GM12872 (cell line): ENCODE results near the gene SRGAP1.

Experiments used
- TF ChIP-seq, protein P1 (sequence below): IDR thresholded peaks from 3 replicates; pipeline ENCODE4 v1.5.1; 2011; ENCODE audit warnings: low read depth, mild to moderate bottlenecking, low read length, moderate library complexity; ENCODE audit not compliant: insufficient read depth

SRGAP1 gene

DNA sequence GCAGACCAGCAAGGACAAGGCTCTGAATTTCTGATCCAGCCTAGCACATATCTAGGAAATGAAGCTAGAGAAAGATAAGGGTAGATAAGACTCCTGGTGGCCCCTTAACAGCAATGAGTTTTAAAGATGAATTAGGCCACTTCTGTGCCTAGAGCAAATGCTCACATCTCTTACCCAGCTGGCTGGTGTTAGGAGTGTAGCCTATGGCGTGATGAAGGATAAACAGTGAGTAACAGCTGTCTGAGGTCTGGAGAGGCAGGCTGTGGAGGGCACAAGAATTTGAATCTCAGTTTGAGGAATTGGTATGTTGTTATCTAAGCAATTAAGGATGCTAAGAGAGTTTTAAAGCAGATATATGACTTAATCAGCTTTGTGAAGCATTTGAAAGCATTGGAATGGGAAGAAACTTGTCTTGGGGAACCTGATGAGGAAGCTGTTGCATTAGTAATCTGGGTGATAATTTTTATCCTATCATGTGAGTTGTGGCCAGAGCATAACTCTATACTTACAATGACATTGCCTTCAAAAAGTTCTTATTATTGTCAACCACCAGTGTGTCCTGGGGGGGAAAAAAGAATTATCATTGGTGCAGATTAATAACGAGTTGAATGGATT, 161.8 kb downstream of the SRGAP1 start:
- TF ChIP-seq, protein P1, sequence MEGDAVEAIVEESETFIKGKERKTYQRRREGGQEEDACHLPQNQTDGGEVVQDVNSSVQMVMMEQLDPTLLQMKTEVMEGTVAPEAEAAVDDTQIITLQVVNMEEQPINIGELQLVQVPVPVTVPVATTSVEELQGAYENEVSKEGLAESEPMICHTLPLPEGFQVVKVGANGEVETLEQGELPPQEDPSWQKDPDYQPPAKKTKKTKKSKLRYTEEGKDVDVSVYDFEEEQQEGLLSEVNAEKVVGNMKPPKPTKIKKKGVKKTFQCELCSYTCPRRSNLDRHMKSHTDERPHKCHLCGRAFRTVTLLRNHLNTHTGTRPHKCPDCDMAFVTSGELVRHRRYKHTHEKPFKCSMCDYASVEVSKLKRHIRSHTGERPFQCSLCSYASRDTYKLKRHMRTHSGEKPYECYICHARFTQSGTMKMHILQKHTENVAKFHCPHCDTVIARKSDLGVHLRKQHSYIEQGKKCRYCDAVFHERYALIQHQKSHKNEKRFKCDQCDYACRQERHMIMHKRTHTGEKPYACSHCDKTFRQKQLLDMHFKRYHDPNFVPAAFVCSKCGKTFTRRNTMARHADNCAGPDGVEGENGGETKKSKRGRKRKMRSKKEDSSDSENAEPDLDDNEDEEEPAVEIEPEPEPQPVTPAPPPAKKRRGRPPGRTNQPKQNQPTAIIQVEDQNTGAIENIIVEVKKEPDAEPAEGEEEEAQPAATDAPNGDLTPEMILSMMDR = no peak

GRCh38 chr12:64007853-64008252, 163.4 kb downstream of the SRGAP1 start:
- TF ChIP-seq, protein P1 = no peak

DNA sequence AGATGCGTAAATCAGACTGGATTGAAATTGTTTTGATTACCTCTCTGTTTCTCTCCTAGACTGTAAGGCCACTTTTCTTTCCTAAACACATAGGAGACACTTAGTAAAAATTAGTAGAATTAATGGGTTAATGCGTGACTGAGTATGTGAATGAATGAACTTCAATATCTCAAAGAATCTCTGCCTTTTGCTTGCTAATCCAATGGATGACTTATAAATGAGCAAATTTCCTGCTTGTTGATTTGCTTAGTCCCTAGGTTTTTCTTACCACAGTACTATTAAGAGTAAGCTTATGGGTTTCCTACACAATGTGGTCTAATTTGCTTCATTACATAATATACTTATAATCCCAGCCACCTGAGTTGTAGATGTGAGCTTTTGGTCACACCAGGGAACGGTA, 164.1 kb downstream of the SRGAP1 start:
- TF ChIP-seq, protein P1 = no peak

DNA sequence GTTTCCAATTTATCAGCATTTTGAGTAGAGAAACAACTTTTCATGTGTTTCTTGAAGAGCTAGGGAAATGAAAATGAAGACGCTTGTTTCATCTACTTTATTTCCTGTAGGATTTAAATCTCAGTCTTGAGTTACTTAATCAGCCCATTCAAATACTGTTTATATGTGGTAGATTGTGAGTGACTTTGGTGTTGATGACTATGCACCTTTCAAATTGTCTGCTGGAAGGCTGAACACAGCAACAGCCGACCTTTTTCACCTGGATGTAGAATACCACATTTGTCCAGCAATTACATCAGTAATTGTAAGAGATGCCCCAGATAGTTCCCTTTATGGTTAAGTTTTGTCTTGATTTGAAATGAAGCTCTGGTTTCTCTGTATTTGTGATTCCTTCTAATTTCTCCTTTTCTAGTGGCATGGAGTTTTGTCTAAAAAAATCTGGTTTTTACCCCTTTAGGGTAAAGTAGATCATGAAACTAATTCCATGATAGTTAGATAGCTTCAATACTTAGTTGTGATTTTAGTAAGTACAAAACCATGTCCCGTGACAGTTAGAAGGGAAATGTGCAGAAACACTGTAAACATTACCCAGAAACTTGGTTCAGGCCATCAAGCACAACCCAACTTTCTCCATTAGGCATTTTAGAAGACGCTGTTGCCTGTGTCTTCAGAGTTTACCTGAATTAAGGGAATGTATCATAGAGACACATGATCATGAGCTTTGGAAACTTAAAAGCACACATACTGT, 165.0 kb downstream of the SRGAP1 start:
- TF ChIP-seq, protein P1 = no peak

- TF ChIP-seq, protein P1 = no peak
Measured at GRCh38 chr12:64010069-64010686, 165.7 kb downstream of the SRGAP1 start.

- TF ChIP-seq, protein P1 = no peak
Measured at GRCh38 chr12:64016521-64016920, 172.0 kb downstream of the SRGAP1 start.

DNA sequence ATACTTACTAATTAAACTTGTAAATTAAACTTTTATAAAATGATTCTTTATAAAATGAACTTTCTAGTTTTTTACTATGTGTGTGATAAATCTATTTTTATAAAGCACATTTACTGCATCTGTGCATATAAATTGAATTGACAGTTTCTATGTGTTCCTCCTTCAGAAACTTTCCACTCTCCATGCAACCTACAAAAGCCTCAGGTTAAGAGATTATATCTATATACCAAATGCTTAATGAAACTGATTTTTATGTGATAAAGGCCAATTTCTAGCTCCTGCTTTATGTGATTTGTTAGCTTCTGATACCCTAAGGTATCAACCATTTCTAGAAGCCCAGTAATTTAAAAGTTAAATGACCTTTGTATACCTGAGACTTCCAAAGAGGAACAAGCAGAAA, 174.0 kb downstream of the SRGAP1 start:
- TF ChIP-seq, protein P1 = no peak
